ENCODE results near the gene UCP3. TPM values are rescaled to one million over a fixed set of nuclear protein-coding genes. Genes with fewer than 3 reads are reported as not detected.

Gene UCP3
- total and polyA plus RNA-seq, 2 donors (not counting 1 experiment from before 2014, with no cell fraction given), result 8.9 to 11.0 TPM

GRCh38 chr11:73961321-73961720, 47.6 kb downstream of the UCP3 start:
- Histone ChIP-seq H3K36me3 (replicated peaks in 1 of 2; ENCODE audit: control extremely low read depth in 1 of 2, control insufficient read depth in 1 of 2, extremely low read depth in 1 of 2, insufficient read depth in 2 of 2, low read length in 1 of 2) (no peaks in the 10 kb centered on the region), H2AFZ (ENCODE audit: insufficient read depth, low read depth, low read length, poor library complexity, severe bottlenecking) (no peak overlapping the region), H3K9me3 (ENCODE audit: control extremely low read depth in 1 of 3, control insufficient read depth in 2 of 3, insufficient read depth in 1 of 3, low read length in 2 of 3) (no peaks in the 10 kb centered on the region), H3K79me2 (ENCODE audit: control insufficient read depth, insufficient read depth, low read length) (peaks cover 8% of the 10 kb centered on the region), H3K4me3 (ENCODE audit: control extremely low read depth in 1 of 5, extremely low read depth in 1 of 5, insufficient read depth in 1 of 5, low read depth in 2 of 5, low read length in 4 of 5) (no peak overlapping the region), H3K4me1 (ENCODE audit: control insufficient read depth in 2 of 2, insufficient read depth in 2 of 2, low read length in 2 of 2) (peaks cover 9 to 12% of the 10 kb centered on the region in 2 donors), H3K4me2 (replicated peaks; ENCODE audit: low read depth, low read length, poor library complexity, severe bottlenecking) (no peak overlapping the region), H3K27ac (ENCODE audit: low read length in 2 of 2) (no peak overlapping the region), H3K9ac (ENCODE audit: low read length) (no peak overlapping the region), H4K20me1 (ENCODE audit: control insufficient read depth, insufficient read depth, low read length, poor library complexity, severe bottlenecking) (no peaks in the 10 kb centered on the region), H3K27me3 (replicated peaks in 1 of 4; ENCODE audit: control extremely low read depth in 1 of 4, control insufficient read depth in 3 of 4, insufficient read depth in 4 of 4, low read length in 3 of 4) (peaks cover 0 to 12% (median 0%) of the 10 kb centered on the region in 4 experiments)
- POLR2A ChIA-PET, result interaction anchor here (0.6 to 1.0 kb wide), 2 partner anchors 37 to 516 kb away, joined by 3 to 12 read pairs; no protein-coding TSS in a partner anchor
- CTCF ChIA-PET, result interaction anchor here (1.1 to 1.3 kb wide), 2 partner anchors 46 to 72 kb away, joined by 3 to 6 read pairs; no protein-coding TSS in a partner anchor
- no peaks in the 10 kb centered on the region for H3K9me3 Mint-ChIP-seq (ENCODE audit: insufficient read depth)
- 84% methylated on average over 4 of the region's 4 CpGs for WGBS (ENCODE audit: insufficient coverage)
- no peak overlapping the region for H3K4me3 Mint-ChIP-seq
- H3K27me3 Mint-ChIP-seq, result peaks cover 10% of the 10 kb centered on the region
- DNase-seq, result no peak
- H3K4me1 Mint-ChIP-seq, result peaks cover 19% of the 10 kb centered on the region
- H3K27ac Mint-ChIP-seq, result no peak overlapping the region
- intact Hi-C loops (cut with micrococcal nuclease), result no loop called here
- ATAC-seq (ENCODE audit: low read depth), result no peak
- TF ChIP-seq, protein P1, sequence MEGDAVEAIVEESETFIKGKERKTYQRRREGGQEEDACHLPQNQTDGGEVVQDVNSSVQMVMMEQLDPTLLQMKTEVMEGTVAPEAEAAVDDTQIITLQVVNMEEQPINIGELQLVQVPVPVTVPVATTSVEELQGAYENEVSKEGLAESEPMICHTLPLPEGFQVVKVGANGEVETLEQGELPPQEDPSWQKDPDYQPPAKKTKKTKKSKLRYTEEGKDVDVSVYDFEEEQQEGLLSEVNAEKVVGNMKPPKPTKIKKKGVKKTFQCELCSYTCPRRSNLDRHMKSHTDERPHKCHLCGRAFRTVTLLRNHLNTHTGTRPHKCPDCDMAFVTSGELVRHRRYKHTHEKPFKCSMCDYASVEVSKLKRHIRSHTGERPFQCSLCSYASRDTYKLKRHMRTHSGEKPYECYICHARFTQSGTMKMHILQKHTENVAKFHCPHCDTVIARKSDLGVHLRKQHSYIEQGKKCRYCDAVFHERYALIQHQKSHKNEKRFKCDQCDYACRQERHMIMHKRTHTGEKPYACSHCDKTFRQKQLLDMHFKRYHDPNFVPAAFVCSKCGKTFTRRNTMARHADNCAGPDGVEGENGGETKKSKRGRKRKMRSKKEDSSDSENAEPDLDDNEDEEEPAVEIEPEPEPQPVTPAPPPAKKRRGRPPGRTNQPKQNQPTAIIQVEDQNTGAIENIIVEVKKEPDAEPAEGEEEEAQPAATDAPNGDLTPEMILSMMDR (IDR thresholded peaks at IDR 0.05), result no peak
- no peak for TF ChIP-seq EZH2 (IDR thresholded peaks at IDR 0.05; ENCODE audit: borderline replicate concordance, insufficient read depth, low read depth, low read length, poor library complexity, severe bottlenecking)

GRCh38 chr11:73958521-73959141, 50.3 kb downstream of the UCP3 start:
- no peaks in the 10 kb centered on the region for H3K79me2 ChIP-seq (ENCODE audit: control insufficient read depth, insufficient read depth, low read length)
- no peak overlapping the region for H3K4me2 ChIP-seq (replicated peaks; ENCODE audit: low read depth, low read length, poor library complexity, severe bottlenecking)
- no peak overlapping the region for H2AFZ ChIP-seq (ENCODE audit: insufficient read depth, low read depth, low read length, poor library complexity, severe bottlenecking)
- ATAC-seq (ENCODE audit: low read depth) (no peak), DNase-seq (no peak)
- no peak overlapping the region for H3K4me3 ChIP-seq (ENCODE audit: control extremely low read depth in 1 of 5, extremely low read depth in 1 of 5, insufficient read depth in 1 of 5, low read depth in 2 of 5, low read length in 4 of 5)
- H3K27me3 ChIP-seq (replicated peaks in 1 of 4; ENCODE audit: control extremely low read depth in 1 of 4, control insufficient read depth in 3 of 4, insufficient read depth in 4 of 4, low read length in 3 of 4), result peaks cover 0 to 15% (median 0%) of the 10 kb centered on the region in 4 experiments
- H3K9ac ChIP-seq (ENCODE audit: low read length), result no peak overlapping the region
- no peak overlapping the region for H3K27ac Mint-ChIP-seq
- ChIA-PET CTCF (no interaction called here), POLR2A (no interaction called here)
- H3K4me3 Mint-ChIP-seq, result no peak overlapping the region
- H3K9me3 ChIP-seq (ENCODE audit: control extremely low read depth in 1 of 3, control insufficient read depth in 2 of 3, insufficient read depth in 1 of 3, low read length in 2 of 3), result no peaks in the 10 kb centered on the region
- no peaks in the 10 kb centered on the region for H3K9me3 Mint-ChIP-seq (ENCODE audit: insufficient read depth)
- 94% methylated on average over 14 of the region's 18 CpGs for WGBS (ENCODE audit: insufficient coverage)
- H3K4me1 ChIP-seq (ENCODE audit: control insufficient read depth in 2 of 2, insufficient read depth in 2 of 2, low read length in 2 of 2), result peaks cover 0 to 4% of the 10 kb centered on the region in 2 donors
- H4K20me1 ChIP-seq (ENCODE audit: control insufficient read depth, insufficient read depth, low read length, poor library complexity, severe bottlenecking), result no peaks in the 10 kb centered on the region
- intact Hi-C loops (cut with micrococcal nuclease), result no loop called here
- H3K36me3 ChIP-seq (replicated peaks in 1 of 2; ENCODE audit: control extremely low read depth in 1 of 2, control insufficient read depth in 1 of 2, extremely low read depth in 1 of 2, insufficient read depth in 2 of 2, low read length in 1 of 2), result no peaks in the 10 kb centered on the region
- peaks cover 7% of the 10 kb centered on the region for H3K4me1 Mint-ChIP-seq
- peaks cover 16% of the 10 kb centered on the region for H3K27me3 Mint-ChIP-seq
- H3K27ac ChIP-seq (ENCODE audit: low read length in 2 of 2), result no peak overlapping the region
- TF ChIP-seq EZH2 (IDR thresholded peaks at IDR 0.05; ENCODE audit: borderline replicate concordance, insufficient read depth, low read depth, low read length, poor library complexity, severe bottlenecking), result no peak
- TF ChIP-seq, protein P1 (IDR thresholded peaks at IDR 0.05), result no peak

Data from B cell (primary cell).